Uterus (tissue), 2 donors: Measurements from ENCODE around the gene CIAO2B.

Experiments used
- POLR2A ChIP-seq, 2 donors: fragments of 450-650 bp; IDR thresholded peaks; one replicate each; pipeline ENCODE4 v1.6.1; 2016; ENCODE audit warnings: antibody characterized with exemption in 2 of 2, mild to moderate bottlenecking in 1 of 2, moderate library complexity in 1 of 2
- TF ChIP-seq, protein P1 (sequence below), 4 experiments: fragments of 200-600 bp in 2 of 4; fragments of 450-650 bp in 2 of 4; sonication (generic) in 2 of 4; IDR thresholded peaks; one replicate each; pipeline ENCODE4 v1.5.1; 2016 to 2019; ENCODE audit warnings: antibody characterized with exemption in 4 of 4, mild to moderate bottlenecking in 2 of 4, moderate library complexity in 1 of 4

GRCh38 chr16:66931665-66932064 lies 2.5 kb downstream of the CIAO2B start:
- no peak for TF ChIP-seq POLR2A (IDR thresholded peaks at IDR 0.05)
- TF ChIP-seq, protein P1, sequence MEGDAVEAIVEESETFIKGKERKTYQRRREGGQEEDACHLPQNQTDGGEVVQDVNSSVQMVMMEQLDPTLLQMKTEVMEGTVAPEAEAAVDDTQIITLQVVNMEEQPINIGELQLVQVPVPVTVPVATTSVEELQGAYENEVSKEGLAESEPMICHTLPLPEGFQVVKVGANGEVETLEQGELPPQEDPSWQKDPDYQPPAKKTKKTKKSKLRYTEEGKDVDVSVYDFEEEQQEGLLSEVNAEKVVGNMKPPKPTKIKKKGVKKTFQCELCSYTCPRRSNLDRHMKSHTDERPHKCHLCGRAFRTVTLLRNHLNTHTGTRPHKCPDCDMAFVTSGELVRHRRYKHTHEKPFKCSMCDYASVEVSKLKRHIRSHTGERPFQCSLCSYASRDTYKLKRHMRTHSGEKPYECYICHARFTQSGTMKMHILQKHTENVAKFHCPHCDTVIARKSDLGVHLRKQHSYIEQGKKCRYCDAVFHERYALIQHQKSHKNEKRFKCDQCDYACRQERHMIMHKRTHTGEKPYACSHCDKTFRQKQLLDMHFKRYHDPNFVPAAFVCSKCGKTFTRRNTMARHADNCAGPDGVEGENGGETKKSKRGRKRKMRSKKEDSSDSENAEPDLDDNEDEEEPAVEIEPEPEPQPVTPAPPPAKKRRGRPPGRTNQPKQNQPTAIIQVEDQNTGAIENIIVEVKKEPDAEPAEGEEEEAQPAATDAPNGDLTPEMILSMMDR (IDR thresholded peaks at IDR 0.05) = no peak
